Measurements from ENCODE around the gene SLCO2A1. TPM values are rescaled to one million over a fixed set of nuclear protein-coding genes. Genes with fewer than 3 reads are reported as not detected.

SLCO2A1 gene
- polyA plus RNA-seq, 10 donors, result 0.88 to 6.6 (median 1.2) TPM

DNA sequence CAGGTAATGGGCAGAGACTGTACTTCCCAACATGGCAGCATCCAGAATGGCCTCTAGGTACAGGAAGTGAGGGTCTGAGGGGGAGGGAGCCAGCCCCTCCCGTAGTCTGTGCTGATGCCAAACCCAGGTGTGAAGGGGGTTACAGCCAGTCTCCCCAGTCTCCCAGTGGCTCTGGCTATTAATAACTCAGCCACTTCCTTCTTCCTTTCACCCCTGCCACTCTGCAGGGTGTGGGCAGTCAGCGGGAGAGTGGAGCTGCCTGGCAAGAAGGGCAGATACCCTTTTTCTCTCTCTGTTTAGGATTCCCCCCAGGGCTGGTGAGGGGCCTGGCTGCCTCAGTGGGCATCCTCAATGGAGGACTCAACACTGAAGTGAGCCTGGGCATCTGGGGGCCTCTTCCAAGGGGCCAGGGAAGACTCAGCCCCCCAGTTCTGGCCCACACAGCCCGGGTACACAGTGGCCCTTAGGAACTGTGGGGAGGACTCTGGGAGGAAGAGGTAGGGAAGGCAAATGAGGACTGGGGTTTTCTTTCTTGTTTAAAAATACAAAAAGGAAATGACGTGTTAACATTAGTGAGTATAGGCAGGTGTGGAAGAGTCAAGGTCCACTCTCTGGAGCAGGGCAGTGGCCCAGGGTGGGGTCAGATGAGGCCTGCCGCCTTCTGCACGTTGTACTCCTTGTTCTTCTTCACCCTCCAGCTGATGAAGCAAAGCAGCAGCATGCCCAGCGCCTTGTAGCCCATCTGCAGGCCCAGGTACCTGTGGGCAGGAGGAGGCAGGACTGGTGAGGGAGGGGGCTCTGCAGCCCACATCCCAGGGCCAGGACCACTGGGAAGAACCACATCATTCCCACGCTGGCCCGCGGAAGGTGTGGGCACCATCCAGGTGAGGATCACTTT, 95.4 kb downstream of the SLCO2A1 start:
- no peak for DNase-seq

DNA sequence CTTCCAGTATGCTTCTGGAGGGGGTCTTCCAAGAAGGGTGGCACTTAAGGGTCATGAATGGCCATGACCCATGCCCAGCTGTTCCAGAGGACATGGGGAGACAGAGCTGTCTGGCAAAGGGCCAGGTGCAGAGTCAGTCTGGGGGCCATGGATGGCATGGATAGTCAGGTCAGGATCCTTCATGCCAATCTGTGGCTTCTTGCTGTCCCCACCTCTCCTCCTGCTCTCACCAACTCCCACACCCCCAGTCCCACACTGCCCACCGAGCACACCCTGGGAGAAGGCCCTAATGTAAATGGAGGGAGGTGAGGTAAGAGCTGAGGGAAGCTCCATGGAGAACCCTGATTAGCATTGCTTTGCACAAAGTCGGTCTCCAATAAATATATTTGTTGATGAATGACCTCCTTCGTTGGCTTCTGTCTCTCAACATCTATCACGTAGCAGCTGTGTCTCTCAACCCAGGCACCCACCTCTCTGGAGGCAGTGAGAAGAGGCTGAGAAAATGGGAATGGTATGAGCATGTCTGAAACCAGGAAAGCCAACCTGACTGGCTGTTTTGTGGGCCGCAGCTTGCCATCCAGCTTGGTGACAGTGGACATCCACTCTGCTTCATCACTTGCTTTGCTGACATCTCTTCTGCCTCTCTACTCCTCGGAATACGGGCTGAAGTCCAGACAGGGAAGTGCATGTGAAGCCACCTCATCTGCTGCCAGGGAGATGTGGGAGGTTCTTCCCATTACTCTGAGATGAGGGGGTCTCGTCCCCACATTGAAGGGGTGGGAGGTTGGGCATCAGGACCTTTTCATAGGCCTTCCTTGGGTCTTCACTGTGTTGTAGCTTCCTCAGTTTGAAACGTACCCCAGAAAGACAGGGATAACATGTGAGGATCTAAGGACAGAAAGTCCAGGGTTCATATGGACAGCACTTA, 96.4 kb downstream of the SLCO2A1 start:
- no peak for DNase-seq

GRCh38 chr3:133932009-133932408, 97.7 kb downstream of the SLCO2A1 start:
- DNase-seq, result no peak

- DNase-seq, result no peak
Observed at GRCh38 chr3:133931084-133931483, 98.6 kb downstream of the SLCO2A1 start.

GRCh38 chr3:133930341-133930933, 99.3 kb downstream of the SLCO2A1 start:
- peak; percentile 64 to 83 (median 73) for DNase-seq

DNA sequence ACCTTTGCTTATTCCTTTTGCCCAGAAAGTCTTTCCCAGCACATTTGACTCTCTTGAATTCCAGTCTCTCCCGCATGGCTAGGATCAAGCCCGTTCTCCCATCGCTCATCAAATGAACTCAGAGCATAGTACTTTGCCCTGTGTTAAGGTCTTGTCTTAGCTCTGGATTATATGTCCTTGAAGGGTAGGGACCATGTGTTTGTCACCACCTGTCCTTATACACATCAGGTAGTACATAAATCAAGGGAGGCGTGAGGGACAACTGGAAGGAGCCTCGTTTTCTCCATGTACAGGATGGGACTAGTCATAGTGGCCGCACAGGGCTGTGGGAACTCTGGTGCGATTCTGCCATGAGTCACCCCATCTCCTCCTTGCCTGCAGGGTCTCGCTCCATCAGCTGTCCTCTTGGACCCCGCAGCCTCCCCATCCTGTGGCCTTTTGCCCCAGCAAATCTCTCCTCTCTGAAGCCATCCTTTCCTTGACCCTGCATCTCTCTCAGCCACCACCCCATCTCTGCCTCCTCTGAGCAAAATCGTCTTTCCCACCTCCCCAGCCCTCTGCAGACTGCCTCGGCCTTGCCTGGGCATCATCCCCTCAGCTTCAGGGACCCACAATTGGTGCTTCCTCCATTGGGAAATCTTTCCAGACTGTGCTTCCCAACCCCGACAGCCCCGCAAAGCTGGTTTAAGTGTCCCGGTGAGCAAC, 100.7 kb downstream of the SLCO2A1 start:
- DNase-seq, result no peak

- DNase-seq, result no peak
Observed at GRCh38 chr3:133928136-133928893, 101.4 kb downstream of the SLCO2A1 start.

- DNase-seq, result peak; percentile 38 to 82 (median 74)
Observed at GRCh38 chr3:133927540-133928066, 102.1 kb downstream of the SLCO2A1 start.

DNA sequence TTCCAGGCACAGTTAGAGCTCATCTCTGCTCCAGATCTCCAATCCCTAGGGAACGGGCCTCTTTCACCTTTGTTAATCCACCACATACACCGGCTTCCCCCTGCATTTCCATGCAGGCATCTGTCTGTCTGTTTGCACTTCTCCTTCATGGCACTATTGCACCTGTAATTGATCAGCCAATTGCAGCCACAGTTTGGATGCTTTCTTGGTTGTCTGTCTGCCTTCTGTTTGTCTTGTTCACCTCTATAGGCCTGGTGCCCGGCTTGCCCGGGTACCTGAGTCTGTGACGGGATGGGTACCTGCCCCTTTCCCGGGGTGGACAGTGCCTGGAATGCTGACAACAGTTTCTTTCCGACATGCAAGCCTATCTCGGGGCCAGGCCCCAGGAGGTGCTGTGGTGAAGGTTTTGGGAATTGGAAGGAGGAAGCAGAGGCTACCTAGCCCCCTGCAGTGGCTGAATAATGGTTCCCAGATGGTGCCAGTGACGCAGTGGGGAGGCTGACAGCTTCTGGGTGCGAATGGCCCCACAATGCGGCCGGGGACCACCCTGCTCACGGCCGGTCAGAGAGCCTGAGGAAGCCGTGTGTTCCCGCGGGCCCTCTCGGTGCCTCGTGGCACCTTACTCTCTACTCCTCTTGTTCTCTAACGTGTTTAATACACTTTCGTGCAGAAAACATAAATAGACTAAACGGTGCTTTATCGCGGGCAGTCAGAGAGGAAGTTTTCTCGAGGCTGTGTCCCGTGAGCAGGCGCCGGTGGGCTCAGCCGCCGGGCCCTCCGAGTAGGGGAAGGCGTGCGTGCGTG, 102.8 kb downstream of the SLCO2A1 start:
- DNase-seq, result peak in 2 of 3 donors; percentile 6 to 58

DNA sequence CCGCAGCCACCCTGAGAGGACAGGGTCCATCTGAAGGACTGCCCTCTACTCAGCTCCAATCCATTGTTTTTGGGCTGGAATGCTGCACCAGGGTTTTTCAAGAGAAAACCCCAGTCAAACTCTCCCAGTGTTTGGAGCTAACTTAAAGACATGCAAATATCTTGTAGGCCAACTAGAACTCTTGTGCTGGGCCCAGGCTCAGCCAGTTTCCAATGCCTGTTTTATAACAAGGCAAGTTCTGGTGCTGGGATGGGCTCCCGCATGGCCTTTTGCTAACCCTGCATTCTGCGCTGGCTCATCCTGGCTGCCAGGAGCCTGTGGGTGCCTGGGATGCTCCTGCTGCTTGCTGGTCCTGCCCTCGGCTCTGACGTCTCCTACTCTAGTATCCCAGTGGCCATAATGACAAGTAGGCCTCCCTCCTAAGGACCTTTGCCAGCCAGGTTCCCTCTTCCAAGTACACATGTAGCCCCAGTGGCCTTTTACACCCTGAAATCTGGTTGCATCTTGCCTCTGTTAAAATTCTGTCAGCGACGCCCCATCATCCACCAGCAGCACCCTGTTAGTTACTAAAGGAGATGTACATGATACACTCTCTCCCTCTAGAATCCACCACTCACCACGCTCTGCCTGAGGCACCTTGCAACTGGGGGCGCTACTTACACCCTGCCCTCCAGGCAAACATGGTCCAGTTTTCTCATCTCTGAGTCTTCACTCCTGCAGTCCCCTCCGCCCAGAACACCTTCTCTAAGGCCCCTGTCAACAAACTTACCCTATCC, 103.6 kb downstream of the SLCO2A1 start:
- DNase-seq, result no peak

- DNase-seq, result no peak
Observed at GRCh38 chr3:133924041-133924440, 105.7 kb downstream of the SLCO2A1 start.

- DNase-seq, result no peak
Observed at GRCh38 chr3:133921592-133921991, 108.1 kb downstream of the SLCO2A1 start.

DNA sequence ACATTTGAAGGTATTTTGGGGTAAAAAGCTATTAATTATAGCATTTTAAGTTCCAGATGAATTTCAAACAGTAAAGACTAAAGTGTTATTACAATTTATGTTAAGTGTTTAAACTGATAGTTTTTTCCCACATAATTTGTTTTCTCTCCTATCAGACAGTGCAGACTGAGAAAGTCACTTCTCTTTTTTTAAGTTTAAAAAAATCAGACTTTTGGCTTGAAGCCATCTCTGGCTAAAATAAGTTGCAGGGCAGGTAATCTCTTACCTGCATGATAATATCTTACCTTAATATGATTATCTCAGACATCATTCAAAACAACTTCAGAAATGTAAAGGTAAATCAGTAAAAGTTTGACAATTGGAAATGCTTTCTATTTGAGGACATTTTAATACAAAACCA, 112.6 kb downstream of the SLCO2A1 start:
- DNase-seq, result no peak

DNA sequence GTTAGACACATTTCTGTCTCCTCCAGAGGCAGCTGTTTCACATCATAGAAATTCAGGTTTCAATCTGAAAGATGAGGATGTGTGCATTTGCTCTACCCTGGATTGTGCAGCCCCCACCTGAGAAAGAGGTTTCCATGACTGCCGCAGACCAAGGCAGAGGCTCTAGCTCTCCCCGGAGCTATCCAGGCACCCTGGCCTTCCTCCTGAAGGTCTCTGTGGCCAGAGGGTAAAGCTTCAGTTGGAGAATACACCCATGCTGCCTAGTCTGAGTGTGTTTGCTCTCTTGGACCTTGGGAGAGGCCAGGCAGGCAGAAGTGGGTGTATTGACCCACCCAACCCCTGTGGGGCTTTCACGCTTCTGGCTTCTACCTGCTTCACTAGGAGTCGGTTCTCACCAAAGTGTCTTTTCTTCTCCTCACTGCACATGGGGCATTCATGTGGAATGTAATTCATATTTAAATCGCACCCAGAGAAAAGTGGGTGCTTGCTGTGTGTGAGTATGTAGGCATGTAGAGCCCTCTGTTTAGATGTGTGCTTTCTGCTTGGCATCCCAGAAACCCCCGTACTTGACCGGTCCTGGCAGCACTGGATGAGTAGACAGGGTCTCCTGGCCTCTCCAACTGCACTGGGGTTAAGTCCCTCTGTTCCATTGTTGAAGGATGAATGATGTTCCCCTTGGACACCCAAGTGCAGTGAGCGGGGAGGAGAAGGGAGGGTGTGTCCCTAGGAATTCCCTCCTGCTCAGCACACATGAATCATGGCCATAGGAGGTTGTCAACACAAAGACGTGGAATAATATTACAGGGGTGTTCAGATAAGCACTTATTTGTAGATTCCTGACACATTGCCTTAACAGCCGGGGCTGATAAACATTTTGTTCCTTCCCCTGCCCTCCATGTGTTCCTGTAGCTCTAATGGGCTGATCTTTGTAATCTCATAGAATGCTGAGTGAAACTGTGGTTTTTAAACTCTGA, 113.8 kb downstream of the SLCO2A1 start:
- DNase-seq, result no peak

DNA sequence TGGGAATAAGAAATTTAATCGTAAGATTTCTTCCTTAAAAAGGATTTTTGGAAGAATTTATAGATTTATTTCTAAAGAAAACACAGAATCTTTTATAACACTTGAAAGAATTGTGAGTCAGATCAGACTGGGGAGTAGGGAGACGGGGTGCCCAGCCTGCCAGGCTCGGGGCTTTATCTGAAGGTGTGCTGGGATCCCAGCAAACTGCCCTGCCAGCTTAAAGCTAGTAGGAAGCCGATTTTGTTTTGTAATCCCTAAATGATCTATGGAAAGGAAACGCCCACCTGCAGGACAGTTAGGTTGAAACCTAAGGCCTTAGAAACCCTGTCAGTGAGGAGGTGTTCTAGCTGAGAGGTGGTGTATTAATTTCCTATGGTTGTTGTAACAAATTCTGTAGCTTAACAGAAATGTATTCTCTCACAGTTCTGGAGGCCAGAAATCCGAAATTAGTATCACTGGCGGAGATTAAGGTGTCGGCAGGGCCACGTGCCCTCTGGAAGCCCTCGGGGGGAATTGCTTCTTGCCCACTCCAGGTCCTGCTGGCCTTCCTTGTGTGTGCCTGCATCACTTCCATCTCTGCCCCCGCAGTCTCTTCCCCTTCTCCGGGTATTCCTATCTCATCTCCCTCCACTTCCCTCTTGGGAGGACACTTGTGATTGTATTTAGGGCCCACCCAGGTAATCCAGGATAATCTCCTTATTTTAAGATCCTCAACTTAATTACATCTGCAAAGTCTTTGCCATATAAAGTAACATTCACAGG, 114.7 kb downstream of the SLCO2A1 start:
- no peak for DNase-seq

- DNase-seq, result no peak
Observed at GRCh38 chr3:133910422-133910821, 119.3 kb downstream of the SLCO2A1 start.

DNA sequence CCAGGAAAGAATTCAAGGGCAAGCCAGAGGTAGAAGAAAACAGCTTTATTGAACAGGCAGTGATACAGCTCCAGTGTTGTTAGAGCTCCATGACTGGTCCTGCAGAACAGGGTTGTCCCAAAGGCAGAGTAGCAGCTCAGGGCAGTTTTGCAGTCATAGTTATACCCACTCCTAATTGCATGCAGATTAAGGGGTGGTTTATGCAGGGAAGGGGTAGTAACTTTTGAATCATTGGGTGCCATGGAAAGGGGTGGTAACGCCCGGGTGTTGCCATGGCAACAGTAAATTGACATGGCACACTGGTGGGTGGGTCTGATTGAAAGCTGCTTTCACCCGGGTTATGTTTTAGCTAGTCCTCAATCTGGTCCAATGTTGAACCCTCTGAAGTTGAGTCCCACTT, 124.3 kb downstream of the SLCO2A1 start:
- DNase-seq, result no peak

All from muscle of back (tissue), 11 donors.